ENCODE results near the gene PLA2G2F. TPM values are rescaled to one million over a fixed set of nuclear protein-coding genes. Genes with fewer than 3 reads are reported as not detected.

PLA2G2F gene
- total and polyA plus RNA-seq, 2 of the 13 experiments (the other 11 are each of a cell fraction or from before 2014, with no cell fraction given): not detected

DNA sequence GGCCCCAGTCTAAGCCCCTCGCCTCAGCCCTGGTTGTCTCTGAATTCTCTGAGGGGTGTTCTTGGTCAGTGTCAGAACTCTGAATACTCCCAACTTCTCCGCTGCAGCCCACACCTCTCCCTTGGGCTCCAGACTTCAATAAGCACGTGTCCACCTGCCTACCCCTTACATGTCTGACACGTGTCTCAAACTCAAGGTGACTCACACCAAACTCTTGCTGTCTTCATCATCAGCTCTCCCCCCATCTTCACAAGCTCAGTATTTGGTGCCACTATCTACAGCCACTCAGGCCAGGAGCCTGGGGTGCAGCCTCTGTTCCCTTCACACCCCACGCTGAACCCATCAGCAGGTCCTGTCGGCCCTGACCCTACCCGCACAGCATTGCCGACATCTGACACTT lies 28.0 kb downstream of the PLA2G2F start:
- Histone ChIP-seq H3K4me2 (ENCODE audit: low read depth, low read length) (no peak overlapping the region), H3K4me1 (ENCODE audit: insufficient read depth, low read length) (no peaks in the 10 kb centered on the region), H3K4me3 (replicated peaks in 1 of 3; ENCODE audit: insufficient read depth in 1 of 3, low read depth in 2 of 3, low read length in 3 of 3) (no peak overlapping the region), H2AFZ (ENCODE audit: low read length) (no peak overlapping the region), H3K27me3 (ENCODE audit: control insufficient read depth in 1 of 2, insufficient read depth in 2 of 2, low read length in 2 of 2) (peaks cover 2 to 31% of the 10 kb centered on the region in 2 experiments; a peak in 4 of 5 replicates), H3K36me3 (replicated peaks in 1 of 2; ENCODE audit: control insufficient read depth in 1 of 2, insufficient read depth in 2 of 2, low read length in 2 of 2) (no peaks in the 10 kb centered on the region; a peak in 1 of 5 replicates), H3K9ac (ENCODE audit: insufficient read depth, low read depth, low read length) (no peak overlapping the region), H3K27ac (ENCODE audit: extremely low read length, insufficient read depth, low read length) (no peak overlapping the region), H3K79me2 (ENCODE audit: insufficient read depth, low read length) (no peaks in the 10 kb centered on the region), H3K9me3 (ENCODE audit: low read length) (no peaks in the 10 kb centered on the region), H4K20me1 (ENCODE audit: insufficient read depth, low read length) (no peaks in the 10 kb centered on the region)
- in situ Hi-C loops (cut with HindIII; ENCODE audit: extremely low pct_ligation_motif_present, low pct_unique_long_range_greater_than_20kb) (no loop called here), intact Hi-C loops (cut with micrococcal nuclease; ENCODE audit: unreplicated experiment) (no loop called here)
- no peak for TF ChIP-seq STAT5B (CRISPR knock-in tag; IDR thresholded peaks at IDR 0.05)
- TF ChIP-seq, protein P1, sequence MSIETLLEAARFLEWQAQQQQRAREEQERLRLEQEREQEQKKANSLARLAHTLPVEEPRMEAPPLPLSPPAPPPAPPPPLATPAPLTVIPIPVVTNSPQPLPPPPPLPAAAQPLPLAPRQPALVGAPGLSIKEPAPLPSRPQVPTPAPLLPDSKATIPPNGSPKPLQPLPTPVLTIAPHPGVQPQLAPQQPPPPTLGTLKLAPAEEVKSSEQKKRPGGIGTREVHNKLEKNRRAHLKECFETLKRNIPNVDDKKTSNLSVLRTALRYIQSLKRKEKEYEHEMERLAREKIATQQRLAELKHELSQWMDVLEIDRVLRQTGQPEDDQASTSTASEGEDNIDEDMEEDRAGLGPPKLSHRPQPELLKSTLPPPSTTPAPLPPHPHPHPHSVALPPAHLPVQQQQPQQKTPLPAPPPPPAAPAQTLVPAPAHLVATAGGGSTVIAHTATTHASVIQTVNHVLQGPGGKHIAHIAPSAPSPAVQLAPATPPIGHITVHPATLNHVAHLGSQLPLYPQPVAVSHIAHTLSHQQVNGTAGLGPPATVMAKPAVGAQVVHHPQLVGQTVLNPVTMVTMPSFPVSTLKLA (IDR thresholded peaks at IDR 0.05): peak; percentile 67
- no TSS peak for BruUV-seq (replicated peaks)
- WGBS (ENCODE audit: low lambda C conversion rate): 34% methylated on average over 8 of the region's 8 CpGs
- DNase-seq (ENCODE audit: low spot score) (no peak), FAIRE-seq (no peak), ATAC-seq (no peak)
- ChIA-PET CTCF (ENCODE audit: low intra/inter-chr PET ratio, low total read pairs) (no interaction called here), POLR2A (no interaction called here)

- Histone ChIP-seq H3K9me3 (ENCODE audit: low read length) (no peaks in the 10 kb centered on the region), H3K4me2 (ENCODE audit: low read depth, low read length) (no peak overlapping the region), H3K79me2 (ENCODE audit: insufficient read depth, low read length) (no peaks in the 10 kb centered on the region), H3K27ac (ENCODE audit: extremely low read length, insufficient read depth, low read length) (no peak overlapping the region), H3K27me3 (ENCODE audit: control insufficient read depth in 1 of 2, insufficient read depth in 2 of 2, low read length in 2 of 2) (peaks cover 4 to 28% of the 10 kb centered on the region in 2 experiments; a peak in 4 of 5 replicates), H4K20me1 (ENCODE audit: insufficient read depth, low read length) (no peaks in the 10 kb centered on the region), H3K9ac (ENCODE audit: insufficient read depth, low read depth, low read length) (no peak overlapping the region), H3K36me3 (replicated peaks in 1 of 2; ENCODE audit: control insufficient read depth in 1 of 2, insufficient read depth in 2 of 2, low read length in 2 of 2) (no peaks in the 10 kb centered on the region; a peak in 1 of 5 replicates), H3K4me3 (replicated peaks in 1 of 3; ENCODE audit: insufficient read depth in 1 of 3, low read depth in 2 of 3, low read length in 3 of 3) (no peak overlapping the region), H2AFZ (ENCODE audit: low read length) (no peak overlapping the region), H3K4me1 (ENCODE audit: insufficient read depth, low read length) (no peaks in the 10 kb centered on the region)
- CTCF ChIA-PET (ENCODE audit: low intra/inter-chr PET ratio, low total read pairs): no interaction called here
- POLR2A ChIA-PET: no interaction called here
- intact Hi-C loops (cut with micrococcal nuclease; ENCODE audit: unreplicated experiment): no loop called here
- 10% methylated on average over 7 of the region's 9 CpGs for WGBS (ENCODE audit: low lambda C conversion rate)
- no TSS peak for BruUV-seq (replicated peaks)
- no peak for FAIRE-seq
- in situ Hi-C loops (cut with HindIII; ENCODE audit: extremely low pct_ligation_motif_present, low pct_unique_long_range_greater_than_20kb): no loop called here
- no peak for TF ChIP-seq CBFB (CRISPR knock-in tag; IDR thresholded peaks at IDR 0.05)
- no peak for TF ChIP-seq ZNF224 (CRISPR knock-in tag; IDR thresholded peaks at IDR 0.05)
- no peak for TF ChIP-seq ZNF136 (CRISPR knock-in tag; IDR thresholded peaks at IDR 0.05; ENCODE audit: low read depth)
- no peak for TF ChIP-seq ARID2 (CRISPR knock-in tag; IDR thresholded peaks at IDR 0.05; ENCODE audit: borderline replicate concordance)
- no peak for TF ChIP-seq RXRB (CRISPR knock-in tag; IDR thresholded peaks at IDR 0.05; ENCODE audit: borderline replicate concordance)
- no peak for TF ChIP-seq PLSCR1 (CRISPR knock-in tag; IDR thresholded peaks at IDR 0.05; ENCODE audit: borderline replicate concordance)
- TF ChIP-seq, protein P2, sequence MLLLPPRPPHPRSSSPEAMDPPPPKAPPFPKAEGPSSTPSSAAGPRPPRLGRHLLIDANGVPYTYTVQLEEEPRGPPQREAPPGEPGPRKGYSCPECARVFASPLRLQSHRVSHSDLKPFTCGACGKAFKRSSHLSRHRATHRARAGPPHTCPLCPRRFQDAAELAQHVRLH (CRISPR knock-in tag; IDR thresholded peaks at IDR 0.05; ENCODE audit: borderline replicate concordance, low read depth): no peak
- DNase-seq (ENCODE audit: low spot score): no peak
- no peak for ATAC-seq
Measured at GRCh38 chr1:20168564-20169491, 29.7 kb downstream of the PLA2G2F start.
